NCI-H510A treated with DMSO at 0.1 percent for 48 hours (cell line): Measurements from ENCODE around the gene TUBAL3.
A peak's percentile ranks its signal among the peaks of the same experiment; 100 is the strongest.

ENCODE experiments used
- DNase-seq: peaks from one replicate; lab custom pipeline; 2025; lab: John Stamatoyannopoulos, UW

Gene TUBAL3

GRCh38 chr10:5404208-5405041 lies at the start of gene TUBAL3:
Gene TUBAL3 (minus strand): TSS chr10:5404828. CDS start chr10:5404792, 36 bp downstream.
- DNase-seq = no peak

- no peak for DNase-seq
Measured at GRCh38 chr10:5453749-5454489, 49.3 kb upstream of the TUBAL3 start.

- no peak for DNase-seq
Measured at GRCh38 chr10:5450605-5451384, 46.2 kb upstream of the TUBAL3 start.

GRCh38 chr10:5449823-5450222 lies 45.2 kb upstream of the TUBAL3 start:
- no peak for DNase-seq

- DNase-seq = no peak
Measured at GRCh38 chr10:5449227-5449626, 44.6 kb upstream of the TUBAL3 start.

GRCh38 chr10:5448333-5449001 lies 43.8 kb upstream of the TUBAL3 start:
- DNase-seq = no peak

GRCh38 chr10:5447611-5448071 lies 43.0 kb upstream of the TUBAL3 start:
- DNase-seq = peak; percentile 20

GRCh38 chr10:5447056-5447455 lies 42.4 kb upstream of the TUBAL3 start:
- DNase-seq = no peak

GRCh38 chr10:5446390-5446926 lies 41.8 kb upstream of the TUBAL3 start:
- peak; percentile 80 for DNase-seq

- DNase-seq = no peak
Measured at GRCh38 chr10:5445006-5445405, 40.4 kb upstream of the TUBAL3 start.

- DNase-seq = no peak
Measured at GRCh38 chr10:5443429-5443828, 38.8 kb upstream of the TUBAL3 start.

GRCh38 chr10:5442990-5443370 lies 38.4 kb upstream of the TUBAL3 start:
- no peak for DNase-seq

- peak; percentile 50 for DNase-seq
Measured at GRCh38 chr10:5442065-5442989, 37.7 kb upstream of the TUBAL3 start.

- no peak for DNase-seq
Measured at GRCh38 chr10:5441106-5441505, 36.5 kb upstream of the TUBAL3 start.

GRCh38 chr10:5440206-5440605 lies 35.6 kb upstream of the TUBAL3 start:
- no peak for DNase-seq

- no peak for DNase-seq
Measured at GRCh38 chr10:5435328-5435727, 30.7 kb upstream of the TUBAL3 start.

- DNase-seq = peak; percentile 62
Measured at GRCh38 chr10:5434017-5434753, 29.6 kb upstream of the TUBAL3 start.

- no peak for DNase-seq
Measured at GRCh38 chr10:5433182-5433581, 28.6 kb upstream of the TUBAL3 start.

- DNase-seq = no peak
Measured at GRCh38 chr10:5428133-5428532, 23.5 kb upstream of the TUBAL3 start.

GRCh38 chr10:5424751-5425150 lies 20.1 kb upstream of the TUBAL3 start:
- DNase-seq = no peak
